VCaP (cell line): ENCODE results near the gene GUCY2D.

Experiments
- H3K27ac ChIP-seq: fragments of 450-650 bp; 2 replicates; pipeline ENCODE4 v1.5.1; 2017
- CTCF ChIP-seq: fragments of 450-650 bp; conservative IDR thresholded peaks from 2 replicates; pipeline ENCODE4 v1.5.1; 2017; ENCODE audit warnings: mild to moderate bottlenecking, moderate library complexity

Gene GUCY2D

DNA sequence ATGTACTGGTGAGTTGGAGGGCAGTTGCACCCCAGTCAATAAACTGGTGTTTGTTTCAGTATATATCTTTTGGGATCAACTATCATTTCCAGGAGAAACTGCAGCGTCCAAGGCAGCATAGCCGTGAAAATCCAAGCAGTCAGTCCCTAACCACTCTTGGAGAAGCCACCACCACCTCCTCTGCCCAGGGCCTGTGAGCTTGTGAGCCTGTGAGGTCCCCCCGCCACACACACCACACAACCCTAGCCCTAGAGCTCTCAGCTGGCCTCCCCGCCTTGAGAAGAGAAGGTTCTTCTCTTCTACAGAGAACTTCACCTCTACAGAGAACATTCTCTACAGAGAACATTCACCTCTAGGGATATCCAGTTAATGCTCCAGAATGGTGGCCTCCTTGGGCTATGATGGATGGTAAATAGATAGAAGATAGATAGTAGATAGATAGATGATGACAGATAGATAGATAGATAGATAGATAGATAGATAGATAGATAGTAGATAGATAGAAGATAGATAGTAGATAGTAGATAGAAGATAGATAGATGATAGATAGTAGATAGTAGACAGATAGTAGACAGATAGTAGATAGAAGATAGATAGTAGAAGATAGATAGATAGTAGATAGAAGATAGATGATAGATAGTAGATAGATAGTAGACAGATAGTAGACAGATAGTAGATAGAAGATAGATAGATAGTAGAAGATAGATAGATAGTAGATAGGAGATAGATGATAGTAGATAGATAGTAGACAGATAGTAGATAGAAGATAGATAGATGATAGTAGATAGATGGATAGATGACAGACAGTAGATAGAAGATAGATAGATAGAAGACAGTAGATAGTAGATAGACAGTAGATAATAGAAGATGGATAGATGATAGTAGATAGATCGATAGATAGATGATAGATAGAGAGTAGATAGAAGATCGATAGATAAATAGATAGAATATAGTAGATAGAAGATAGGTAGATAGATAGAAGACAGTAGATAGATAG lies 50.1 kb downstream of the GUCY2D start:
- no peak overlapping the region for H3K27ac ChIP-seq
- TF ChIP-seq CTCF = no peak

DNA sequence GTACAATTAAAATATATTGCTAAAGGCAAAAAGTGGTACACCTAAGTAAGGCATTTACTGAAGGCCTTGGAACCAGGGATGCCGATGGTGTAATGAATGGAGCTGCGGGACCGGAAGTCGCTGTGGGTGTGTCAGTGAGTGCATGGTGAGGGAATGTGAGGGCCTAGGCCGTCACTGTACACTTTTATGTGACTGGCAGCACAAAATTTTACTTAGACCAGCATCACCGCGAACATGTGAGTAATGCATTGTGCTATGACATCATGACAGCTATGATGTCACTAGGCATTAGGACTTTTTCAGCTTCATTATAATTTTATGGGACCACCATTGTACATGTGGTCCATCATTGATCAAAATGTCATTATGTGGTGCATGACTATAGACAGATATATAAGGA lies 51.2 kb downstream of the GUCY2D start:
- TF ChIP-seq CTCF = no peak
- H3K27ac ChIP-seq = peak overlapping the region; percentile 95; the same call in 1 of the 2 replicates

GRCh38 chr17:8055851-8056231 lies 53.4 kb downstream of the GUCY2D start:
- H3K27ac ChIP-seq = peak overlapping the region; percentile 95
- no peak for TF ChIP-seq CTCF

GRCh38 chr17:8056232-8056975 lies 54.0 kb downstream of the GUCY2D start:
- no peak for TF ChIP-seq CTCF
- H3K27ac ChIP-seq = peak overlapping the region; percentile 95

DNA sequence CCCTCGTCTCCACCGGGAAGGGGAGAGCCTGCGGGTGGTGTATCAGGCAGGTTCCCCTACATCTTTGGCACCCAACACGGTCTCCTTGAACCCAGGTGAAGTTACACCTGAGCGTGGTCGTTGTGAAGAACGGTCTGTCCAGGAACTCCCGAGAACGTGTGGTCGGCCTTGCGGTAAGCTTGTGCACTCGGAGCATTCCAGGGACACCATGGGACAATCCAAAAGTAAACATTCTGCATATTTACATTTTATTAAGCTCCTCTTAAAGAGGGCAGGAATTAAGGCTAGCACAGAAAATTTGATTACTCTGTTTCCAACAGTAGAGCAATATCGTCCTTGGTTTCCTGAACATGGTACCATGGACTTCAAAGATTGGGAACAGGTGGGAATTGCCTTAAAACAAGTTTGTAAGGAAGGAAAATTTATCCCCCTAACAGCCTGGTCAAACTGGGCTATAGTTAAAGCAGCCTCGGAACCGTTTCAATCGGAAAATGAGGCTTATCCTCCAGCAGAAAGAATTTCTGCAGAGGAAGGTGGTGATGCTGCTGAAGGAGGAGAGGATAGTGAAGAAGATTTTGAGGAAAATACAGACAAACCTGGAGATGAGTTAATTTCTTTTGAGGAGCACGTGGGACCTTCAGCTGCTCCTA lies 54.7 kb downstream of the GUCY2D start:
- H3K27ac ChIP-seq = peak overlapping the region; percentile 95
- no peak for TF ChIP-seq CTCF

GRCh38 chr17:8057691-8058114 lies 55.3 kb downstream of the GUCY2D start:
- peak overlapping the region; percentile 95 for H3K27ac ChIP-seq
- TF ChIP-seq CTCF = peak; percentile 73

- H3K27ac ChIP-seq = peak overlapping the region; percentile 95
- TF ChIP-seq CTCF = no peak
Measured at GRCh38 chr17:8059131-8059530, 56.7 kb downstream of the GUCY2D start.
